ENCODE results near the gene LILRB3. TPM values are rescaled to one million over a fixed set of nuclear protein-coding genes. Genes with fewer than 3 reads are reported as not detected.

The LILRB3 gene
- total and polyA plus RNA-seq, 11 donors, result 0.54 to 31.4 (median 3.7) TPM

GRCh38 chr19:54253331-54254194 lies 30.8 kb upstream of the LILRB3 start:
- Histone ChIP-seq H3K36me3 (peaks cover 0 to 9% (median 0%) of the 10 kb centered on the region in 9 donors), H3K4me3 (no peak overlapping the region), H3K4me1 (peaks cover 0 to 8% (median 0%) of the 10 kb centered on the region in 12 donors), H3K27me3 (peaks cover 0 to 48% (median 13%) of the 10 kb centered on the region in 9 donors), H3K27ac (no peak overlapping the region), H3K9me3 (no peaks in the 10 kb centered on the region)
- TF ChIP-seq CTCF (IDR thresholded peaks at IDR 0.05) (no peak), POLR2A (IDR thresholded peaks at IDR 0.05) (no peak)
- ATAC-seq (no peak), DNase-seq (no peak)
- 59 to 73% (median 65%) methylated on average over 14 to 23 of the region's 23 CpGs for WGBS, 4 donors
- intact Hi-C loops (cut with DNase I), result no loop called here

GRCh38 chr19:54252845-54253244 lies 30.0 kb upstream of the LILRB3 start:
- H3K9me3 ChIP-seq, result no peaks in the 10 kb centered on the region
- no peak overlapping the region for H3K4me3 ChIP-seq
- intact Hi-C loops (cut with DNase I), result no loop called here
- H3K27me3 ChIP-seq, result peaks cover 0 to 48% (median 13%) of the 10 kb centered on the region in 9 donors
- peaks cover 0 to 9% (median 0%) of the 10 kb centered on the region in 9 donors for H3K36me3 ChIP-seq
- ATAC-seq, result no peak
- no peak for DNase-seq
- H3K4me1 ChIP-seq, result peaks cover 0 to 15% (median 0%) of the 10 kb centered on the region in 12 donors
- WGBS, 4 donors, result 76 to 84% (median 78%) methylated on average over 9 to 11 of the region's 11 CpGs
- TF ChIP-seq POLR2A (IDR thresholded peaks at IDR 0.05), result no peak
- TF ChIP-seq CTCF (IDR thresholded peaks at IDR 0.05), result no peak
- H3K27ac ChIP-seq, result no peak overlapping the region

- TF ChIP-seq CTCF (IDR thresholded peaks at IDR 0.05) (no peak), POLR2A (IDR thresholded peaks at IDR 0.05) (no peak)
- Histone ChIP-seq H3K4me3 (no peak overlapping the region), H3K36me3 (peaks cover 0 to 9% (median 0%) of the 10 kb centered on the region in 9 donors), H3K27ac (no peak overlapping the region), H3K27me3 (peaks cover 0 to 51% (median 13%) of the 10 kb centered on the region in 9 donors), H3K4me1 (peaks cover 0 to 17% (median 0%) of the 10 kb centered on the region in 12 donors), H3K9me3 (no peaks in the 10 kb centered on the region)
- intact Hi-C loops (cut with DNase I), result no loop called here
- 68 to 75% (median 72%) methylated on average over 7 to 9 of the region's 9 CpGs for WGBS, 4 donors
- ATAC-seq (no peak), DNase-seq (no peak)
Observed at GRCh38 chr19:54252243-54252642, 29.4 kb upstream of the LILRB3 start.

- intact Hi-C loops (cut with DNase I), result no loop called here
- peak in 4 of 5 donors; percentile 44 to 63 (median 44) for DNase-seq
- H3K4me3 ChIP-seq, result no peak overlapping the region
- peaks cover 0 to 26% (median 0%) of the 10 kb centered on the region in 12 donors for H3K4me1 ChIP-seq
- H3K27ac ChIP-seq, result peak overlapping the region in 3 of 12 donors; percentile 29 to 87 (median 46)
- WGBS, 4 donors, result 57 to 64% (median 59%) methylated on average over 8 of the region's 8 CpGs
- no peak for TF ChIP-seq CTCF (IDR thresholded peaks at IDR 0.05)
- TF ChIP-seq POLR2A (IDR thresholded peaks at IDR 0.05), result no peak
- peaks cover 0 to 20% (median under 1%) of the 10 kb centered on the region in 9 donors for H3K27me3 ChIP-seq
- H3K36me3 ChIP-seq, result peaks cover 0 to 2% (median 0%) of the 10 kb centered on the region in 9 donors
- no peaks in the 10 kb centered on the region for H3K9me3 ChIP-seq
- peak; percentile 55 to 92 (median 85) for ATAC-seq
Observed at GRCh38 chr19:54248016-54248601, 25.3 kb upstream of the LILRB3 start.

Measured in heart left ventricle (tissue), 16 donors.